Stomach (tissue), 9 donors: ENCODE results near the gene PIAS1. TPM values are rescaled to one million over a fixed set of nuclear protein-coding genes. Genes with fewer than 3 reads are reported as not detected.

Experiments
- DNase-seq, 2 donors: peaks; one replicate each; pipeline versions ENCODE4 v3.0.0 to v3.0.0-alpha.2; 2013 to 2019
- H3K27ac ChIP-seq, 5 donors: fragments of 200-600 bp in 4 of 5; sonication (generic) in 4 of 5; one replicate each; pipeline ENCODE4 v1.5.1; 2013 to 2019; ENCODE audit warnings: mild to moderate bottlenecking in 1 of 5, moderate library complexity in 1 of 5
- H3K27me3 ChIP-seq, 3 donors: fragments of 200-600 bp; sonication (generic); one replicate each; pipeline ENCODE4 v1.5.1; 2017 to 2019; ENCODE audit warnings: mixed run types in 1 of 3
- H3K36me3 ChIP-seq, 4 donors: fragments of 200-600 bp; sonication (generic); 1 replicate in 3 of 4; 2 replicates in 1 of 4; pipeline ENCODE4 v1.5.1; 2016 to 2019
- H3K4me1 ChIP-seq, 4 donors: fragments of 200-600 bp; sonication (generic); one replicate each; pipeline ENCODE4 v1.5.1; 2016 to 2019
- H3K4me3 ChIP-seq, 4 donors: fragments of 200-600 bp; sonication (generic) in 3 of 4; one replicate each; pipeline ENCODE4 v1.5.1; 2016 to 2019; ENCODE audit warnings: mild to moderate bottlenecking in 1 of 4
- H3K9me3 ChIP-seq, 4 donors: fragments of 200-600 bp; sonication (generic); one replicate each; pipeline ENCODE4 v1.5.1; 2016 to 2019
- CTCF ChIP-seq, 7 experiments: fragments of 450-650 bp in 4 of 7; fragments of 200-600 bp in 3 of 7; sonication (generic) in 3 of 7; IDR thresholded peaks; one replicate each; pipeline ENCODE4 v1.5.1; 2016 to 2019; ENCODE audit warnings: antibody characterized with exemption in 7 of 7, control low read depth in 2 of 7, mild to moderate bottlenecking in 1 of 7
- EP300 ChIP-seq: sonication (generic); formaldehyde crosslinking; IDR thresholded peaks from one replicate; pipeline ENCODE4 v1.6.1; 2017; ENCODE audit warnings: antibody characterized with exemption
- POLR2A ChIP-seq, 4 donors: fragments of 450-650 bp; IDR thresholded peaks; one replicate each; pipeline ENCODE4 v1.6.1; 2016; ENCODE audit warnings: antibody characterized with exemption in 4 of 4, control low read depth in 2 of 4, mild to moderate bottlenecking in 1 of 4, moderate library complexity in 1 of 4
- POLR2AphosphoS5 ChIP-seq, 3 donors: sonication (generic); formaldehyde crosslinking; IDR thresholded peaks; one replicate each; pipeline ENCODE4 v1.6.1; 2016; ENCODE audit warnings: antibody characterized with exemption in 3 of 3
- WGBS, 5 donors: extraction: QIAGEN DNeasy Blood & Tissue Kit in 3 of 5; methylation state at CpG; one replicate each; pipeline versions ENCODE4 v1.1.5 to v1.1.7; 2013 to 2018; 5-methylcytosine and 5-hydroxymethylcytosine counted together
- intact Hi-C: fragments of 100-400 bp; cut with DNase I; formaldehyde crosslinking; loops from one replicate; pipeline ENCODE4 v1.15.1; 2023; ENCODE audit warnings: low total_unique reads
- polyA plus RNA-seq, 3 donors: library from polyadenylated mRNA; stranded (reverse); fragments of 200-250 nt; gene quantifications; one replicate each; pipeline ENCODE4 v1.2.3, GENCODE V29; 2013
- total RNA-seq, 5 donors: library from RNA; depleted of rRNA; stranded (reverse); fragments of >200 nt; gene quantifications; one replicate each; pipeline versions ENCODE4 v1.1.0 to v1.2.3, GENCODE V29; 2014 to 2016
- donor health status: healthy with polysubstance abuse.
- donor health status: Bipolar disorder and iron deficiency.
- donor health status: healthy.

Gene PIAS1
- total and polyA plus RNA-seq, 8 donors: 7.9 to 56.6 (median 38.8) TPM

- intact Hi-C loops: no loop called here
These were observed 42.9 kb downstream of the PIAS1 start for GRCh38 chr15:68097029-68097428.

GRCh38 chr15:68098465-68098864, 44.4 kb downstream of the PIAS1 start:
- peaks cover 0 to 22% (median 12%) of the 10 kb centered on the region in 4 donors for H3K9me3 ChIP-seq
- H3K4me3 ChIP-seq: no peak overlapping the region
- peaks cover 0 to 27% (median 13%) of the 10 kb centered on the region in 4 donors for H3K36me3 ChIP-seq
- 67 to 89% (median 76%) methylated on average over 1 of the region's 1 CpG for WGBS, 5 donors
- H3K27ac ChIP-seq: no peak overlapping the region
- TF ChIP-seq EP300 (no peak), POLR2A (IDR thresholded peaks at IDR 0.05) (no peak), CTCF (IDR thresholded peaks at IDR 0.05) (no peak), POLR2AphosphoS5 (IDR thresholded peaks at IDR 0.05) (no peak)
- peaks cover 5 to 49% (median 21%) of the 10 kb centered on the region in 4 donors for H3K4me1 ChIP-seq
- no peak for DNase-seq
- H3K27me3 ChIP-seq: no peaks in the 10 kb centered on the region
- intact Hi-C loops: no loop called here

More at GRCh38 chr15:68097029-68097428, 42.9 kb downstream of the PIAS1 start:
- H3K27me3 ChIP-seq: no peaks in the 10 kb centered on the region
- H3K4me3 ChIP-seq: no peak overlapping the region
- no peak overlapping the region for H3K27ac ChIP-seq
- peaks cover 0 to 22% (median 12%) of the 10 kb centered on the region in 4 donors for H3K9me3 ChIP-seq
- H3K36me3 ChIP-seq: peaks cover 0 to 30% (median 16%) of the 10 kb centered on the region in 4 donors
- H3K4me1 ChIP-seq: peaks cover 5 to 57% (median 27%) of the 10 kb centered on the region in 4 donors
- TF ChIP-seq EP300 (no peak), CTCF (IDR thresholded peaks at IDR 0.05) (no peak), POLR2AphosphoS5 (IDR thresholded peaks at IDR 0.05) (no peak), POLR2A (IDR thresholded peaks at IDR 0.05) (no peak)
- DNase-seq: no peak

GRCh38 chr15:68100194-68100593, 46.1 kb downstream of the PIAS1 start:
- intact Hi-C loops: no loop called here
- Histone ChIP-seq H3K9me3 (peaks cover 0 to 22% (median 12%) of the 10 kb centered on the region in 4 donors), H3K27me3 (no peaks in the 10 kb centered on the region), H3K27ac (no peak overlapping the region), H3K4me1 (peaks cover 5 to 38% (median 19%) of the 10 kb centered on the region in 4 donors), H3K36me3 (peaks cover 0 to 35% (median 16%) of the 10 kb centered on the region in 4 donors), H3K4me3 (no peak overlapping the region)
- DNase-seq: no peak
- TF ChIP-seq EP300 (no peak), POLR2A (IDR thresholded peaks at IDR 0.05) (no peak), POLR2AphosphoS5 (IDR thresholded peaks at IDR 0.05) (no peak), CTCF (IDR thresholded peaks at IDR 0.05) (no peak)
- 82 to 93% (median 86%) methylated on average over 2 of the region's 2 CpGs for WGBS, 5 donors

- Histone ChIP-seq H3K36me3 (peaks cover 0 to 15% (median 10%) of the 10 kb centered on the region in 4 donors), H3K4me3 (no peak overlapping the region), H3K4me1 (peaks cover 15 to 68% (median 41%) of the 10 kb centered on the region in 4 donors), H3K27me3 (no peaks in the 10 kb centered on the region), H3K9me3 (no peaks in the 10 kb centered on the region), H3K27ac (no peak overlapping the region)
- 96 to 98% (median 98%) methylated on average over 6 of the region's 6 CpGs for WGBS, 5 donors
- no peak for DNase-seq
- TF ChIP-seq POLR2AphosphoS5 (IDR thresholded peaks at IDR 0.05) (no peak), POLR2A (IDR thresholded peaks at IDR 0.05) (no peak), EP300 (no peak), CTCF (IDR thresholded peaks at IDR 0.05) (no peak)
- intact Hi-C loops: no loop called here
These were observed 49.5 kb downstream of the PIAS1 start for GRCh38 chr15:68103603-68104002.
